Mammary epithelial cell (primary cell): ENCODE results near the gene PLXNA2.

Source experiments
- CTCF ChIP-seq, 2 donors: IDR thresholded peaks in 1 of 2; conservative IDR thresholded peaks in 1 of 2; 2 replicates each; pipeline ENCODE4 v1.5.1; 2011 to 2012; ENCODE audit warnings: inconsistent platforms in 2 of 2, low read length in 2 of 2, mild to moderate bottlenecking in 2 of 2, control low read depth in 1 of 2, low read depth in 1 of 2; ENCODE audit not compliant: insufficient read depth in 1 of 2; ENCODE audit errors: extremely low read depth in 1 of 2
- EZH2 ChIP-seq: IDR thresholded peaks from 2 replicates; pipeline ENCODE4 v1.6.1; 2012; ENCODE audit warnings: low read length, inconsistent platforms, borderline replicate concordance

DNA sequence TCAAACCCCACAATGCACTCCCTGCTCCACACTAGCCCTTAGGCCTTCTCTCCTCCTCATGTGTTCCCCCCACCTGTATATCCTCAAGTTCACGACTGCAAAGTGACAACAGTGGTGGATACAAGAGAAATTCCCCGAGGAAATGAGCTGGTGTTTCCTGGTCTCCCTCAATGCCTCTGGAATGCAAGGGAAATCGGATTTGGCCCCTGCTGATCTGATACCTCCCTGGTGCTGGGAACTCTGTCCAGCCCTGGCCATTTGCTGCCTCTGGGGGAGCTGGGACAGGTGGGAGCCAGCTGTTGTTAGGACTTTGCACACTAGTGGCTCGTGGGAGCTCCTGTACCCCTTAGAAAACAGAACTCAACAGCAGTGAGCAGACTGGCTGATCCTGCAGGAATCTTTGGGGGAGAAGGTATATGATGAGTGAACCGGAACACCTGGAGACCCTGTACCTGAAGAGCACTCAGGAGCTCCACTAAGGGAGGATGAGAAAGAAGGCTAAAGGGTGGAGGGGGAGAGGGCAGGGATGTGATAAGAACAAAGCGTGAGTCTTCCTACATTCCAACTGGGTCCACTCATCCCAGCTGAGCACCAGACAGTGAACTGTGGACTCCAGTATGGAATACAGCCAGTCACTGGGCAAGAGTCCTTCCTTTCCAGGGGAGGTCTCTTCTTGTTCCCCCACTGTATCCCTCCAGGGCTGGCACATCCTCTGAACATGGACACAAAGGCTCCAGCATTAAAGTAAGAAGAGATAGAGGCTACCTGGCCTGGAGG lies 69.3 kb downstream of the PLXNA2 start:
- no peak for TF ChIP-seq CTCF (conservative IDR thresholded peaks at IDR 0.05 in 1 of 2, IDR thresholded peaks at IDR 0.05 in 1 of 2; ENCODE audit: extremely low read depth in 1 of 2, insufficient read depth in 1 of 2, low read depth in 1 of 2, low read length in 2 of 2)
- no peak for TF ChIP-seq EZH2
